ENCODE measurements around the gene SENP3. TPM values are rescaled to one million over a fixed set of nuclear protein-coding genes. Genes with fewer than 3 reads are reported as not detected.
A peak's percentile ranks its signal among the peaks of the same experiment; 100 is the strongest.

SENP3 gene
- total and polyA plus RNA-seq, 2 of the 13 experiments (the other 11 are each of a cell fraction or from before 2014, with no cell fraction given) = 55.8 to 75.4 TPM

GRCh38 chr17:7572338-7572587 is 10.5 kb downstream of the SENP3 start:
- H4K20me1 ChIP-seq (ENCODE audit: insufficient read depth, low read length) = peaks cover 38% of the 10 kb centered on the region
- ChIA-PET CTCF (ENCODE audit: low intra/inter-chr PET ratio, low total read pairs) (no interaction called here), POLR2A (interaction anchor here (1.0 to 2.1 kb wide), 4 partner anchors 12 to 56 kb away, joined by 3 to 14 read pairs (median 10); partner anchors contain the start of genes MPDU1 and SAT2)
- H3K9ac ChIP-seq (ENCODE audit: insufficient read depth, low read depth, low read length) = peak overlapping the region; percentile 82
- peak overlapping the region; percentile 93 for H3K4me2 ChIP-seq (ENCODE audit: low read depth, low read length)
- FAIRE-seq (peak; percentile 93), ATAC-seq (peak; percentile 88; the same call in 2 of the 3 replicates), DNase-seq (ENCODE audit: low spot score) (no peak)
- BruUV-seq (replicated peaks) = no TSS peak
- no peak overlapping the region for H2AFZ ChIP-seq (ENCODE audit: low read length)
- intact Hi-C loops (cut with micrococcal nuclease; ENCODE audit: unreplicated experiment) (loop anchor here (5.0 kb wide), 1 partner anchor 115 kb away; the partner anchor contains the start of genes TP53 and WRAP53), in situ Hi-C loops (cut with HindIII; ENCODE audit: extremely low pct_ligation_motif_present, low pct_unique_long_range_greater_than_20kb) (loop anchor here (10.0 kb wide), 1 partner anchor 273 kb away; no protein-coding TSS in a partner anchor)
- peaks cover 44% of the 10 kb centered on the region for H3K79me2 ChIP-seq (ENCODE audit: insufficient read depth, low read length)
- peaks cover 46% of the 10 kb centered on the region for H3K4me1 ChIP-seq (ENCODE audit: insufficient read depth, low read length)
- H3K9me3 ChIP-seq (ENCODE audit: low read length) = no peaks in the 10 kb centered on the region
- WGBS (ENCODE audit: low lambda C conversion rate) = under 1% methylated on average over 9 of the region's 11 CpGs
- H3K36me3 ChIP-seq (replicated peaks in 1 of 2; ENCODE audit: control insufficient read depth in 1 of 2, insufficient read depth in 2 of 2, low read length in 2 of 2) = peaks cover 7 to 66% of the 10 kb centered on the region in 2 experiments
- peak overlapping the region; percentile 74 for H3K27ac ChIP-seq (ENCODE audit: extremely low read length, insufficient read depth, low read length)
- peak overlapping the region; percentile 49 to 68 (median 54) for H3K4me3 ChIP-seq (replicated peaks in 1 of 3; ENCODE audit: insufficient read depth in 1 of 3, low read depth in 2 of 3, low read length in 3 of 3)
- H3K27me3 ChIP-seq (ENCODE audit: control insufficient read depth in 1 of 2, insufficient read depth in 2 of 2, low read length in 2 of 2) = no peaks in the 10 kb centered on the region; a peak in 1 of 5 replicates
- TF ChIP-seq JUN (CRISPR knock-in tag; IDR thresholded peaks at IDR 0.05) (peak; percentile 76; the same call in 1 of the 2 replicates), NFRKB (IDR thresholded peaks at IDR 0.05) (0 out of 2 replicates have a peak, but pooled peaks have one; percentile 22), ZNF331 (CRISPR knock-in tag; IDR thresholded peaks at IDR 0.05) (peak; percentile 64; the same call in 1 of the 2 replicates), ZNF674 (CRISPR knock-in tag; IDR thresholded peaks at IDR 0.05; ENCODE audit: low read depth) (no peak), SKI (IDR thresholded peaks at IDR 0.05; ENCODE audit: partially characterized antibody) (no peak), MEF2D (CRISPR knock-in tag; IDR thresholded peaks at IDR 0.05) (peak; percentile 49; the same call in 1 of the 2 replicates), ZNF589 (CRISPR knock-in tag; conservative IDR thresholded peaks at IDR 0.05) (no peak; the same call in 1 of the 2 replicates), ZNF839 (CRISPR knock-in tag; IDR thresholded peaks at IDR 0.05; ENCODE audit: borderline replicate concordance) (no peak), U2AF1 (optimal IDR thresholded peaks at IDR 0.05; ENCODE audit: low read depth, low read length) (peak; percentile 66), PHF20 (CRISPR knock-in tag; IDR thresholded peaks at IDR 0.05) (peak; percentile 94), KDM5B (CRISPR knock-in tag; IDR thresholded peaks at IDR 0.05; ENCODE audit: borderline replicate concordance) (no peak), ZC3H4 (CRISPR knock-in tag; IDR thresholded peaks at IDR 0.05; ENCODE audit: borderline replicate concordance) (no peak), MLX (CRISPR knock-in tag; IDR thresholded peaks at IDR 0.05) (peak; percentile 67; the same call in 1 of the 2 replicates), HNF4A (CRISPR knock-in tag; IDR thresholded peaks at IDR 0.05) (no peak), GATAD2A (CRISPR knock-in tag; IDR thresholded peaks at IDR 0.05) (peak; percentile 49; the same call in 1 of the 2 replicates), ARNT (IDR thresholded peaks at IDR 0.05) (no peak), ZNF616 (CRISPR knock-in tag; IDR thresholded peaks at IDR 0.05; ENCODE audit: low read depth) (no peak), HCFC1 (IDR thresholded peaks at IDR 0.05; ENCODE audit: low read depth, low read length) (peak; percentile 41; the same call in 1 of the 2 replicates), ZBTB38 (CRISPR knock-in tag; IDR thresholded peaks at IDR 0.05) (0 out of 2 replicates have a peak, but pooled peaks have one; percentile 19), ZFY (CRISPR knock-in tag; IDR thresholded peaks at IDR 0.05) (peak; percentile 94), RELA (CRISPR knock-in tag; IDR thresholded peaks at IDR 0.05) (no peak), SOX13 (IDR thresholded peaks at IDR 0.05) (no peak), SOX13 (CRISPR knock-in tag; conservative IDR thresholded peaks at IDR 0.05 in 1 of 2, IDR thresholded peaks at IDR 0.05 in 1 of 2) (0 out of 4 replicates have a peak, but pooled peaks of 1 of the 2 experiments have one; percentile 12), E2F1 (CRISPR knock-in tag; IDR thresholded peaks at IDR 0.05) (no peak), HIVEP1 (CRISPR knock-in tag; IDR thresholded peaks at IDR 0.05) (0 out of 2 replicates have a peak, but pooled peaks have one; percentile 38)
- TF ChIP-seq, protein P1, sequence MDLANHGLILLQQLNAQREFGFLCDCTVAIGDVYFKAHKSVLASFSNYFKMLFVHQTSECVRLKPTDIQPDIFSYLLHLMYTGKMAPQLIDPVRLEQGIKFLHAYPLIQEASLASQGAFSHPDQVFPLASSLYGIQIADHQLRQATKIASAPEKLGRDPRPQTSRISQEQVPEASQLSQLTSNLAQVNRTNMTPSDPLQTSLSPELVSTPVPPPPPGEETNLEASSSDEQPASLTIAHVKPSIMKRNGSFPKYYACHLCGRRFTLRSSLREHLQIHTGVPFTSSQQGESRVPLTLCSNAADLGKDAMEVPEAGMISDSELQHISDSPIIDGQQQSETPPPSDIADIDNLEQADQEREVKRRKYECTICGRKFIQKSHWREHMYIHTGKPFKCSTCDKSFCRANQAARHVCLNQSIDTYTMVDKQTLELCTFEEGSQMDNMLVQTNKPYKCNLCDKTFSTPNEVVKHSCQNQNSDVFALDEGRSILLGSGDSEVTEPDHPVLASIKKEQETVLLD (CRISPR knock-in tag; IDR thresholded peaks at IDR 0.05; ENCODE audit: low read depth) = 0 out of 2 replicates have a peak, but pooled peaks have one; percentile 70
